ENCODE data around the gene MIB1.

The MIB1 gene

DNA sequence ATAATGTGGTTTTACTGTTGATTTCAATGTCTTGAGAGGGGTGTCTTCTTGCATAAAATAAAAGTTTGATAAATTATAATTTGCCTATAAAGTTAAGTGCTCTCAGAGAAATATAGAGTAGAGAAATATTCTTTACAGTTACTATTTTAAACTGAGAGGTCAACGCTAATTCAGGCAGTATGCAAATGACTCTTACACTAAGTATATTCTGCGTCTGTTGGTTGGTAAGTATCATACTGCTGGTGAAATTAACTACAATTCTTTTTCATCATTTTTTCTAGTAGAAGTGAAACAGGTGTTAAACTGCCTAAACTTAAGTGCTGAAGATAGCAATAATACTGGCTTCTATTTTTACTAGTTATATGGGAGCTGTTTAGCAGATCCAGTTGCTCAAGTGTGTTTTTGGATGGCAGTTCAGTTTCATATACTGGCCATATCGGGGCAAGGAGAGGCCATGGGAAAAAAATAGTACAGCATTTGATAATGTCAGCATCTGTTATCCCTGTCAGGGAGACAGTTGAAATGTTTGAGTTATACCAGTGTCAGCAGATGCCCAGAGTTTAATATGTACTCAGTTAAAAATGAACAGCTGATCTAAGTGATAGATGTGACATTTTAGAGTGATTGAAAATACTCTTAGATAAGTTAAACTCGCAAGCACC lies 86.2 kb downstream of the MIB1 start:
- no peak for DNase-seq (ENCODE audit: low read depth in 2 of 2)
- no peak overlapping the region for H3K4me3 ChIP-seq (replicated peaks in 1 of 2; ENCODE audit: low read depth in 2 of 2, low read length in 2 of 2)
- TF ChIP-seq, protein P1, sequence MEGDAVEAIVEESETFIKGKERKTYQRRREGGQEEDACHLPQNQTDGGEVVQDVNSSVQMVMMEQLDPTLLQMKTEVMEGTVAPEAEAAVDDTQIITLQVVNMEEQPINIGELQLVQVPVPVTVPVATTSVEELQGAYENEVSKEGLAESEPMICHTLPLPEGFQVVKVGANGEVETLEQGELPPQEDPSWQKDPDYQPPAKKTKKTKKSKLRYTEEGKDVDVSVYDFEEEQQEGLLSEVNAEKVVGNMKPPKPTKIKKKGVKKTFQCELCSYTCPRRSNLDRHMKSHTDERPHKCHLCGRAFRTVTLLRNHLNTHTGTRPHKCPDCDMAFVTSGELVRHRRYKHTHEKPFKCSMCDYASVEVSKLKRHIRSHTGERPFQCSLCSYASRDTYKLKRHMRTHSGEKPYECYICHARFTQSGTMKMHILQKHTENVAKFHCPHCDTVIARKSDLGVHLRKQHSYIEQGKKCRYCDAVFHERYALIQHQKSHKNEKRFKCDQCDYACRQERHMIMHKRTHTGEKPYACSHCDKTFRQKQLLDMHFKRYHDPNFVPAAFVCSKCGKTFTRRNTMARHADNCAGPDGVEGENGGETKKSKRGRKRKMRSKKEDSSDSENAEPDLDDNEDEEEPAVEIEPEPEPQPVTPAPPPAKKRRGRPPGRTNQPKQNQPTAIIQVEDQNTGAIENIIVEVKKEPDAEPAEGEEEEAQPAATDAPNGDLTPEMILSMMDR (IDR thresholded peaks at IDR 0.05; ENCODE audit: low read depth, low read length), result no peak

DNA sequence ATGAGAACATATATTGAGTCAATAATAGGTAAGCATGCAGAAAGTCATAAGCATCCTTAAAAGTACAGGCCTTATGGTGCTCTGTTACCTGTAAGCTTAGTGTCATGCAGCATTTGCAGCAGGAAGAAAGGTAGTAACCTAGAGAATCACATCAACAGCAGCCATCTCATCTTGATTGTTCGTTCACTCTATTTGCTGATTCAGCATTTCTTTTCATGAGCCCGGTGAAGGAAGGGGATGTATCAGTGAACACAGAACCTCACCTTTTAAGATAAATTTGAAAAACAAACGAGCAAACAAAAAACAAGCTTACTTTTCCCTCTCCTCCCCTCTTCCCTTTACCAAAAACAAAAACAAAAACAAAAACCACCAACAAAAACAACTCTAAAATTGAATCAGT lies 89.9 kb downstream of the MIB1 start:
- DNase-seq (ENCODE audit: low read depth in 2 of 2), result no peak
- TF ChIP-seq, protein P1 (IDR thresholded peaks at IDR 0.05; ENCODE audit: low read depth, low read length), result no peak
- no peak overlapping the region for H3K4me3 ChIP-seq (replicated peaks in 1 of 2; ENCODE audit: low read depth in 2 of 2, low read length in 2 of 2)

- H3K4me3 ChIP-seq (replicated peaks in 1 of 2; ENCODE audit: low read depth in 2 of 2, low read length in 2 of 2), result no peak overlapping the region
- TF ChIP-seq, protein P1 (IDR thresholded peaks at IDR 0.05; ENCODE audit: low read depth, low read length), result no peak
- peak; percentile 21 to 54 for DNase-seq (ENCODE audit: low read depth in 2 of 2)
Observed at GRCh38 chr18:21831413-21831831, 90.8 kb downstream of the MIB1 start.

DNA sequence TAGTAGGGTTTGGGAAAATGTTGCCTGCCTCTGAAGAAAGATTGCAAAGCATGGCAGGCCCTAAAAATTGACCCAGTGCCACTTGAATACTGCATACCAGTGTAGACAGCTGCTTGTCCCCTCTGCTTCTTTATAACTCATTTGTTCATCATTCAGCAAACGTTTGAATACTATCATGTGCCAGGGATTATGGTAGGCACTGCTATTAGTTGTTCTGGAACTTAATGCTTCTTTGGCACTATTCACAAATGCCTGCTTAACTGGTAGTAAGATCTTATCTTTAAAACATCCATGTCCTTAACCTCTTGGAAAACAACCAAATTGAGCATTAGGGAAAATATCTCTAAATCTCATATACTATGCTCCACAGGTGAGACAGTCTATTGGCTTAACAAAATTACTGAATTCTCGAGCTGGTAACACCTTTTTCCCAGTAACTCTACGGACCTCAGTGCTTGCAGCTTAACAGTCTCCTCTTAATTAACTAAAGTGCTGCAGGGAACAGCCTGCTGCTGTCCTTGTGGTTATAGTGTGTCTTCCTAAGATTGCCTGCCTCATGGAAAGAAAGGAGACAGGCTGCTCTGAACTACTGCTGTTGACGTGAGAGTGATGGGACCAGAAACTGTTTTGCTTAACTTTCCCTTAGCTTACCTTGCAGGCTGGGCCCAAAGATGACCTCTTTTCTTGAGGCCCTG lies 93.2 kb downstream of the MIB1 start:
- TF ChIP-seq, protein P1 (IDR thresholded peaks at IDR 0.05; ENCODE audit: low read depth, low read length), result no peak

DNA sequence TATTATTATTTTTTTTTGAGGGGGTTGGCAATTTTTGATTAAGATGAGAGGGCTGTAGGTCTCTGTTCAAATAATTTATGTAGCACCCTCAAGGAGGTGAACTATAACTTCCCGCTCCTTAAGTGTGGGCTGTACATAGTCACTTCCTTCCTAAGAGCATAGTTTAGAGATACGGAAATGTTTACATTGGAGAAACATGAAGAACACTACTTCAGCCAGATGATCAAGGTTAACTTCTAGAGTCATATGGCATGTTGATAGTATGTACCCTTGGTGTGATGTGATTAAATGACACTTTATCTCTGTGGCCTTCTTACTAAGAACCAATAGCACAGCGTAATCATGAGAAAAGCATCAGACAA lies 93.7 kb downstream of the MIB1 start:
- no peak overlapping the region for H3K4me3 ChIP-seq (replicated peaks in 1 of 2; ENCODE audit: low read depth in 2 of 2, low read length in 2 of 2)
- no peak for DNase-seq (ENCODE audit: low read depth in 2 of 2)
- TF ChIP-seq, protein P1 (IDR thresholded peaks at IDR 0.05; ENCODE audit: low read depth, low read length), result no peak

More for the DNA sequence above, 93.2 kb downstream of the MIB1 start:
- DNase-seq (ENCODE audit: low read depth in 2 of 2), result no peak
- H3K4me3 ChIP-seq (replicated peaks in 1 of 2; ENCODE audit: low read depth in 2 of 2, low read length in 2 of 2), result no peak overlapping the region

- no peak overlapping the region for H3K4me3 ChIP-seq (replicated peaks in 1 of 2; ENCODE audit: low read depth in 2 of 2, low read length in 2 of 2)
- DNase-seq (ENCODE audit: low read depth in 2 of 2), result no peak
- TF ChIP-seq, protein P1 (IDR thresholded peaks at IDR 0.05; ENCODE audit: low read depth, low read length), result no peak
Observed at GRCh38 chr18:21841570-21841969, 101.0 kb downstream of the MIB1 start.

All from cardiac fibroblast (primary cell).